Mammary epithelial cell (primary cell): ENCODE results near the gene SMC3.

ENCODE experiments used
- EZH2 ChIP-seq: IDR thresholded peaks from 2 replicates; pipeline ENCODE4 v1.6.1; 2012; ENCODE audit warnings: low read length, inconsistent platforms, borderline replicate concordance
- TF ChIP-seq, protein P1 (sequence below), 2 donors: IDR thresholded peaks in 1 of 2; conservative IDR thresholded peaks in 1 of 2; 2 replicates each; pipeline ENCODE4 v1.5.1; 2011 to 2012; ENCODE audit warnings: inconsistent platforms in 2 of 2, low read length in 2 of 2, mild to moderate bottlenecking in 2 of 2, control low read depth in 1 of 2, low read depth in 1 of 2; ENCODE audit not compliant: insufficient read depth in 1 of 2; ENCODE audit errors: extremely low read depth in 1 of 2

DNA sequence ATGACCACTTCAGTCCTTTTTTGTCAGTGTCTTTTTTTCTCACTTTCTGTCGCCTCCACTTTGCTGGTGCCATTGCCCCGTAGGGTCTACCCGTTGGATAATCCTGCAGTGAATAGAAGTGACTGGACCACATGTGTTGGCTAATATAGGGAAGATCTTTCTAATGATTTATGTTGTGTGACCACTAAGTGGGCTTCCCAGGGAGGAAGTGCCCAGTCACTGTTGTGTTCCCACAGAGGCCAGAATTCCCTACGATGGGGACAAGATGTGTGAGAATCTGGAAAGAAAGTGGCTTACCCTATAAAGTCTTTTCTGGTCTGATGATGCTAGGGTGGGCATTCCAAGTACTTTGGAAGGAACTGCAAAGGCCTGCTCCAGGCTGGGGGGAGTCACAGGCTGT is 28.4 kb upstream of the SMC3 start:
- TF ChIP-seq, protein P1, sequence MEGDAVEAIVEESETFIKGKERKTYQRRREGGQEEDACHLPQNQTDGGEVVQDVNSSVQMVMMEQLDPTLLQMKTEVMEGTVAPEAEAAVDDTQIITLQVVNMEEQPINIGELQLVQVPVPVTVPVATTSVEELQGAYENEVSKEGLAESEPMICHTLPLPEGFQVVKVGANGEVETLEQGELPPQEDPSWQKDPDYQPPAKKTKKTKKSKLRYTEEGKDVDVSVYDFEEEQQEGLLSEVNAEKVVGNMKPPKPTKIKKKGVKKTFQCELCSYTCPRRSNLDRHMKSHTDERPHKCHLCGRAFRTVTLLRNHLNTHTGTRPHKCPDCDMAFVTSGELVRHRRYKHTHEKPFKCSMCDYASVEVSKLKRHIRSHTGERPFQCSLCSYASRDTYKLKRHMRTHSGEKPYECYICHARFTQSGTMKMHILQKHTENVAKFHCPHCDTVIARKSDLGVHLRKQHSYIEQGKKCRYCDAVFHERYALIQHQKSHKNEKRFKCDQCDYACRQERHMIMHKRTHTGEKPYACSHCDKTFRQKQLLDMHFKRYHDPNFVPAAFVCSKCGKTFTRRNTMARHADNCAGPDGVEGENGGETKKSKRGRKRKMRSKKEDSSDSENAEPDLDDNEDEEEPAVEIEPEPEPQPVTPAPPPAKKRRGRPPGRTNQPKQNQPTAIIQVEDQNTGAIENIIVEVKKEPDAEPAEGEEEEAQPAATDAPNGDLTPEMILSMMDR (conservative IDR thresholded peaks at IDR 0.05 in 1 of 2, IDR thresholded peaks at IDR 0.05 in 1 of 2; ENCODE audit: extremely low read depth in 1 of 2, insufficient read depth in 1 of 2, low read depth in 1 of 2, low read length in 2 of 2): no peak
- TF ChIP-seq EZH2: no peak
